ENCODE results near the gene ERI3. TPM values are rescaled to one million over a fixed set of nuclear protein-coding genes. Genes with fewer than 3 reads are reported as not detected.
A peak's percentile ranks its signal among the peaks of the same experiment; 100 is the strongest.

Gene ERI3
- total RNA-seq, 2 experiments from 2014 or later: 26.5 to 30.4 TPM

DNA sequence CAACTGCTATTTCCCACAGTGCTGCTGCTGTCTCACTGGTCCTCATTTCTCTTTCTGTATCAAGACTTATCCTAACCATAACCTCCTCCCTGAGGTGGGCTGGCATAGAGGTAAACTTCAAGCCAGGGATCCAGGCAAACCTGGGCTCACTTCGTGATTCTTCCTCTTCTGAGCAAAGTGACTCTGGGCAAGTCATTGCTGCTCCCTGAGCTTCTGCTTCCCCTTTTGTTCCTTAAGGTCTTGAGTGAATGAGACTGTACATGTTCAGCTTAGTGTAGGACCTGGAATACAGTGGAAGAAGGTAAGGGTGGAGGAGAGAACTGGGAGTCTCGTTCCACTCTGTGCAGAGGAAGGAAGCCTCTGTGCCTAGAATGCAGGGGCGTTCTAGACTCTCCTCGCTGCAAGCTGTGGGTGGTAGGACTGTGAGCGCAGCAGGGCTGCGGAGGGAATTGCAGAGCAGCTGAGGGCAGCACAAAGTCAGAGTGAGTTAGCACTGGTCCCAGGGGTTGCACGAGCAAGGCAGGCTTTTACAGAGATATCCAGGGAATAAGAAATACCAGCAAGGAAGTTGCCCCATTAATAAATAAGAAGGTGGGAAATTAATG is 11.4 kb upstream of the ERI3 start:
- ATAC-seq (ENCODE audit: low read depth) (no peak), DNase-seq (no peak)
- H3K4me3 Mint-ChIP-seq: no peak overlapping the region
- no peaks in the 10 kb centered on the region for H3K4me1 Mint-ChIP-seq
- no peaks in the 10 kb centered on the region for H3K9me3 Mint-ChIP-seq
- H3K36me3 Mint-ChIP-seq: no peaks in the 10 kb centered on the region
- POLR2A ChIA-PET: no interaction called here
- no peak overlapping the region for H3K27ac Mint-ChIP-seq
- peaks cover 13% of the 10 kb centered on the region for H3K27me3 Mint-ChIP-seq

DNA sequence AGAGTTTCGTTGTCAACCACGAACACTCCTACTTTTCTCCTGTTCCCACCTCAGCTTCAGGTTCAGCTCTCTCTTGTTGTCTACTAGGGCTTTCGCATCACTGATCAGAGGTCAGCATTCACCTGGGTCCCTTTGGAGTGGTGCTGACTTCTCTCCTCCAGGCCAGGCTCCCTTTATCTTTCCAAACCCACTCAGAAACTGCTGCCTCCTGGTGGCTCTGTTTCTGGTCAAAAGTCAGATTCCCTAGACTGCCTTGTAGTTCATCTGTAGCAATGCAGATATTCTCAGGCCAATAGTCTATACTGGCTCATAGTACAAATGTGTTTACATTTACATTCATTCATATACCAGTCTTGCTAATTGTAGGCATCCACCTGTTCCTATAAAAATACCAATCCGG is 6.4 kb upstream of the ERI3 start:
- no peak overlapping the region for H3K27ac Mint-ChIP-seq
- peaks cover 11% of the 10 kb centered on the region for H3K27me3 Mint-ChIP-seq
- ATAC-seq (ENCODE audit: low read depth) (no peak), DNase-seq (no peak)
- H3K36me3 Mint-ChIP-seq: no peaks in the 10 kb centered on the region
- POLR2A ChIA-PET: no interaction called here
- H3K9me3 Mint-ChIP-seq: no peaks in the 10 kb centered on the region
- H3K4me3 Mint-ChIP-seq: no peak overlapping the region
- no peaks in the 10 kb centered on the region for H3K4me1 Mint-ChIP-seq

DNA sequence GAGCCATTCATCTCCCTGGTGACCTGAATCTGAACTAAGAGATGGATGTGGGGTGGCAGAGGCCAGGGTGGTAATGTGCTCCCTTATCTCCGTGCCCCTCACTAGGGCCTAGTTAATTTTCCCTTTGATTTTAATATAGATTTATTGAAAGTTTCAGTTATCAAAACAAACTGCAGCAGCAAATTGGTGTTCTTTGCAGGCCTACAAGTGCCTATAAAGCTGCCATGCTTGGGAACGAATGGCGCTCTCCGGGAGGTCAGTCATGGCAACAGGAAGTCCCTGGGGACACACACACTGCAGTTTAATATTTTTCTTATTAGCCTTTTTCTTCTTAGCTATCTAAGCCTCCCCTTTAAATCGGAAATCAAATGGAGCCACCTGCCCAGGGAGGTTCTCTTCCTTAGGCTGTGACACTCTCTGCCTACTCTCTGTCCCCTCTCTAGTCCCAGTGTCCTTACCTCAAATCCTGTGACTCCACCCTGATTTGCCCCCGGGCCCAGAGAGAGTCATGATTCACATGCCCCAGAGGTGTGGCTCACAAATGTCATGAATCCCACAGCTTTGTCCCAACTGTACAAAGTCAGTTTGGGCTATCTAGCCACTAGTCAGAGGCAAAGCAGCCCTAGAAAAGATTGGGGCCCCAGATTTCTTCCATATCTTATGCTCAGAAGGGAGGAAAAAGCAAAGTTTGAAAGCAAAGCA is 4.3 kb upstream of the ERI3 start:
- no peak for ATAC-seq (ENCODE audit: low read depth)
- H3K27ac Mint-ChIP-seq: no peak overlapping the region

DNA sequence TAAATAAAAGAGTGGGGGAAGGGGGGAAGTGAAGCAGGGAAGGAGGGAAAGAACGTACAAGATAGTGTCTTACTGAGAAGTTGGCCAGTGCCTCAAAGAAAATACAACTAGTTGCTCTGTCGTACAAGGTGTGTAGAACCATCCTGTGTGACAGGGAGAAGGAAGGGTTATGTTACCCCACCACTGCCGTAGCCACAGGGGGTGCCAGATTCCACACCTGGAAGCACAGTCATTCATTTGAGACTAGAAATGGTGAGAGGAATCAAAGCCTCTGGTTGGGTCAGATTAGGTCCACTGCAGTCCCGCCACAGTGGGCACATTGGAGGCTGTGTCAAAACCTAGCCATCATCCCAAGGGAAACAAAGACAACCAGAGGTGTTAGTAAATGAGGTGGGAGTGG is 2.7 kb upstream of the ERI3 start:
- Mint-ChIP-seq H3K27me3 (peaks cover 2% of the 10 kb centered on the region), H3K36me3 (peaks cover 3% of the 10 kb centered on the region), H3K27ac (no peak overlapping the region), H3K4me3 (no peak overlapping the region), H3K9me3 (no peaks in the 10 kb centered on the region), H3K4me1 (peaks cover 25% of the 10 kb centered on the region)
- DNase-seq: no peak
- POLR2A ChIA-PET: no interaction called here
- ATAC-seq (ENCODE audit: low read depth): no peak

More for the DNA sequence above, 4.3 kb upstream of the ERI3 start:
- DNase-seq: no peak
- POLR2A ChIA-PET: no interaction called here
- Mint-ChIP-seq H3K9me3 (no peaks in the 10 kb centered on the region), H3K4me3 (no peak overlapping the region), H3K4me1 (peaks cover 8% of the 10 kb centered on the region), H3K27me3 (peaks cover 2% of the 10 kb centered on the region), H3K36me3 (peaks cover 3% of the 10 kb centered on the region)

DNA sequence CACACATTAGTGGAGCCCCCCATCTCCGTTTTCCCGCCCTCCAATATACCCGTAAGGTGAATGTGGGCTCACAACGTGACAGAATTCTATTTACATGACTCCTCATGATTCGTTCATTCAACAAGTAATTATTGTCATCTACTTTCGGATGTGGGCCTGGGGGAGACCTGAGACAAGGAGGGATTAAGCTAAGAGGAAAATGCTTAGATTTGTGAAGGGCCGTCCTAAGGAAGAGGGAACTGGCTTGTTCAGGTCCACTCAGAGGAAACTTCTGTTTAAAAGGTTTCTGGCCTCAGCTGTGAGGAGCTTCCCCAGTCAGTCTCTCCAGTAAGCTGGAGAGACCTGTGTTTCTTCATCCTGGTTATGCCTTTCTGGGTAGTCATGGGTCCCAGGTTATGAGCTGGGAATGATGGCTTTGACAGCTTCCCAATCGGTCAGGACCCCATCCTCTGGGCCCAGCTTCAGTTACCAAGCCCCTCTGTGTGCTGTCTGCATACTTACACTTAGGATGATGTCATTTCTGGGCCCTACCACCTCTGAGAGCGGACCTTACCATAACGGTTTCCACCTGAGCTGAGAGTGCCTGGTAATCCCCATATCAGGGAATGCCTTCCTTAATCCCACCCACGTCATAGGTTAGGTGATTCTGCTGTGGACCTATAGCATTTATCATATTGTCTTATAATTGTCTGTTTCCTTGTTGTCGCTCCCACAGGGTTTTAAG is 687 bp upstream of the ERI3 start:
- peak overlapping the region; percentile 95 for H3K4me3 Mint-ChIP-seq
- no peak for DNase-seq
- H3K27me3 Mint-ChIP-seq: no peaks in the 10 kb centered on the region
- POLR2A ChIA-PET: interaction anchor here (1.1 kb wide), 1 partner anchor 276 kb away, joined by 3 read pairs; no protein-coding TSS in a partner anchor
- peak overlapping the region; percentile 92 for H3K27ac Mint-ChIP-seq
- peaks cover 30% of the 10 kb centered on the region for H3K4me1 Mint-ChIP-seq
- peaks cover 3% of the 10 kb centered on the region for H3K36me3 Mint-ChIP-seq
- ATAC-seq (ENCODE audit: low read depth): no peak
- H3K9me3 Mint-ChIP-seq: no peaks in the 10 kb centered on the region

DNA sequence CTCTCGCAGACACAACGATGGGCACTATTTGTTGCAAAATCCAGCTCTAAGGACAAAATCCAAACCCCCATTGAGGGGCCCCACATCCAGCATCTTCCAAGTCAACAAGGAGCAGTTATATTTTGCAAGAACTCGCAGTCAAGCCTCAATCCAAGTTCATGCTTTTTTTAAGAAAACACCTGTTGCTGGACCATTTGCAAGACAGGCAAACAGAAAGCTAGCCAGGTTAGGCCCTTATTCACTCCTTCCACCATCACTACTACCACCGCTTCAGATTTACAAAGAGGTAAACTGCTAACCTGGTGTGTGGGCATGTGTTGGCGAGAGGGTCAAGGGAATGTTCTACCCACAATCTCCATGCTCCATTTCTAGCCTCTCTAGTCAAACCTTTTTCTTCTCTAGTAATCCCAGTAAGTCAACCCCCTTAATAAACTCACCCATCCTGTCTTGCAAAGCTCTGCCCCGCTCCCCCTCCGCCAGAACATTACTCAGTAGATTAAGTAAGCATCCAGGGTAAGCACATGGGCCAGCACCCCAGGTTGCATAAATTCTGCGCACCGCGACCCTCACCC is 703 bp downstream of the ERI3 start:
- peak overlapping the region; percentile 78 for H3K27ac Mint-ChIP-seq
- peaks cover 30% of the 10 kb centered on the region for H3K4me1 Mint-ChIP-seq
- H3K27me3 Mint-ChIP-seq: no peaks in the 10 kb centered on the region
- H3K9me3 Mint-ChIP-seq: no peaks in the 10 kb centered on the region
- H3K4me3 Mint-ChIP-seq: peak overlapping the region; percentile 90
- ATAC-seq (ENCODE audit: low read depth): no peak
- no peak for DNase-seq
- POLR2A ChIA-PET: no interaction called here
- H3K36me3 Mint-ChIP-seq: peaks cover 3% of the 10 kb centered on the region

DNA sequence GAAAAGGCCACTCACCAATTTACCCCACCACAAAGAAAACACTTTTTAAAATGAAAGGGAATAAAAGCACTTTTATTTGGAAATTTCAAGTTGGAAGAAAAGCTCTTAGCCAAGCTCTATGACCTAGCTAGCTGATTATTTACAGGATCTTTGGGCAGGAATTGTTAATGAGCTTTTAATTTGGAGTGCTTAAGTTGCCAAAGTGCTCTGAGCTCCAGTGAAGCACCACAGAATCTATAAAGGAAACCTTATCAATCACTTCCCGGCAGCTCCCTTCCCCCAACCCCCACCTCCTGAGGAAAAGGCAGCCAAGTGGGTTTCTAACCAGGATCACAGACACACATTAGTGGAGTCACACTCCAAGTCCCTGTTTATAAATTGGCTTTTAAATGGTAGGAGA is 1.5 kb downstream of the ERI3 start:
- Mint-ChIP-seq H3K4me3 (peak overlapping the region; percentile 90), H3K27me3 (no peaks in the 10 kb centered on the region), H3K4me1 (peaks cover 30% of the 10 kb centered on the region), H3K9me3 (no peaks in the 10 kb centered on the region), H3K27ac (no peak overlapping the region), H3K36me3 (peaks cover 3% of the 10 kb centered on the region)
- DNase-seq (no peak), ATAC-seq (ENCODE audit: low read depth) (no peak)
- POLR2A ChIA-PET: interaction anchor here (0.7 kb wide), 1 partner anchor 32 kb away, joined by 4 read pairs; no protein-coding TSS in a partner anchor

DNA sequence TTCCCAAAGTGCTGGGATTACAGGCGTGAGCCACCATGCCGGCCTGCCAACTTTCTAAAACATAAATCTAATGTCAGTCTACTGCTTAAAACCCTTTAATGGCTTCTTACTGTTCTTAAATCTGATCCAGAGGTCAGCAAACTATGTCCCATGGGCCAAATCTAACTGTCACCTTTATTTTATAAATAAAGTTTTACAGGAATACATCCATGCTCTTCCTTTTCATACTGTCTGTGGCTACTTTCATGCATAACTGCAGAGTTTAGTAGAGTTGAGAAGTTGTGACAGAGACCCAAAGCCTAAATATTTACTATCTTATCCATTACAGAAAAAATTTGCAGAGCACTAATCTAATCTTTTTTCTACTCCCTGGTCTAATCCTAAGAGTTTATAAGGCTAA is 3.8 kb downstream of the ERI3 start:
- peaks cover 30% of the 10 kb centered on the region for H3K4me1 Mint-ChIP-seq
- ATAC-seq (ENCODE audit: low read depth) (no peak), DNase-seq (no peak)
- H3K9me3 Mint-ChIP-seq: no peaks in the 10 kb centered on the region
- no peak overlapping the region for H3K4me3 Mint-ChIP-seq
- POLR2A ChIA-PET: no interaction called here
- no peak overlapping the region for H3K27ac Mint-ChIP-seq
- H3K27me3 Mint-ChIP-seq: no peaks in the 10 kb centered on the region
- peaks cover 3% of the 10 kb centered on the region for H3K36me3 Mint-ChIP-seq

DNA sequence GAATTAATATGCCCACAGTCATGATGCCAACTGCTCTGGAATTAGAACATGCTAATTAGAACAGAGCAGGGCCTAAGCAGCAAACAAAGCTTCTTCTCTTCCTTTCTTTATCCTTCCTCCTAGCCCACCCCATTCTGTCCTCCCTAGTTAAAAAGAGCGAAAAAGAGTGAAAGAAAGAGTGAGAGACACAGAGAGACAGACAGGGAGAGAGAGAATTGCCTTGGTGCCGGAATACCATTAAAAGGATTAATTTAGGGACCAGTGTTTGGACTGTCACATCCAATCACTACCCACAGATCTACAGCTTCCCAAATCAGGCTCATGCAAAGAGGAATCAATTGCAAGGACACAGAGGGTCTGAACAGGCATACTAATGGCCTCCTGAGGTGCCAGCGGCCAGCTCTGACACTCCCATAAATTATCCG is 7.0 kb downstream of the ERI3 start:
- Mint-ChIP-seq H3K9me3 (no peaks in the 10 kb centered on the region), H3K27ac (no peak overlapping the region)

DNA sequence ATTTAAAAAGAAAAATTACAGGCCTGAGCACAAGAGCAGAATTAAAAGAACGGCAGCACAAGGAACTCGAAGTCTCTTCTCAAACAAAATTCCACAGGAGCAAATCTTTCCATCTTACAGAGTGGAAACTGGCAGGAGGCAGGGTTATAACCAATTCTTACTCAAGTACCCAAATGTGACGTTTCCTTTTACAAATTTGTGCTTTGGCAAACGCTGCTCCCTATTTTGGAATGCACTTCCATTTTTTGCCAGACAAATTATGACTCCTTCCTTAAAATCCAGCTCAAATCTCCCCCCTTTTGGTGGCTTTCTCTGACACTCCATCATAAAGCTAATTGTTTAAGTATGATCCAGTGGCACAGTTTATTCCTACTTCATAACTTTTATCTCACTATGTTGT is 7.8 kb downstream of the ERI3 start:
- Mint-ChIP-seq H3K36me3 (no peaks in the 10 kb centered on the region), H3K27ac (no peak overlapping the region), H3K9me3 (no peaks in the 10 kb centered on the region), H3K4me3 (no peak overlapping the region), H3K4me1 (peaks cover 2% of the 10 kb centered on the region), H3K27me3 (no peaks in the 10 kb centered on the region)
- ATAC-seq (ENCODE audit: low read depth): no peak
- DNase-seq: no peak
- POLR2A ChIA-PET: no interaction called here

More for the DNA sequence above, 7.0 kb downstream of the ERI3 start:
- Mint-ChIP-seq H3K4me3 (no peak overlapping the region), H3K4me1 (peaks cover 8% of the 10 kb centered on the region), H3K27me3 (no peaks in the 10 kb centered on the region), H3K36me3 (no peaks in the 10 kb centered on the region)
- POLR2A ChIA-PET: interaction anchor here (0.8 kb wide), 1 partner anchor 283 kb away, joined by 3 read pairs; no protein-coding TSS in a partner anchor
- DNase-seq: no peak
- ATAC-seq (ENCODE audit: low read depth): no peak

DNA sequence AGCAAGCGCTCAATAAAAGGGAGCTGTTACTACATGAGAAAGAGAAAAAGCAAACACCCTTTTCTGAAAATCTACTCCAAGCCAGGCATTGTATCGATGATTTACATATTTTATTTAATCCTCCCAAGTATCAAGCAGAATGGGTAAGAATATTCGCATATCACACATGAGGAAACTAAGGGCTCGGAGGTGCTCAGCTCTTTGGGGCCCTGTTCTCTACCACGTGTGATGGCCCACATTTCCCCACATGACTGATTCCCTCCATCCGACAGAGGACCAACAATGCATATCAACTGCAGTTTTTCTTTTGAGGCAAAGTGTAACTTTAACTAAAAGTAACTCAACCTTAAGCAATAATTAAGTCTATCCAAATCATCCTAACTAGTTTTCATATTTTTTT is 8.2 kb downstream of the ERI3 start:
- H3K4me3 Mint-ChIP-seq: no peak overlapping the region
- H3K27me3 Mint-ChIP-seq: no peaks in the 10 kb centered on the region
- POLR2A ChIA-PET: no interaction called here
- H3K4me1 Mint-ChIP-seq: no peaks in the 10 kb centered on the region
- no peaks in the 10 kb centered on the region for H3K9me3 Mint-ChIP-seq
- DNase-seq (no peak), ATAC-seq (ENCODE audit: low read depth) (no peak)
- no peak overlapping the region for H3K27ac Mint-ChIP-seq
- no peaks in the 10 kb centered on the region for H3K36me3 Mint-ChIP-seq

DNA sequence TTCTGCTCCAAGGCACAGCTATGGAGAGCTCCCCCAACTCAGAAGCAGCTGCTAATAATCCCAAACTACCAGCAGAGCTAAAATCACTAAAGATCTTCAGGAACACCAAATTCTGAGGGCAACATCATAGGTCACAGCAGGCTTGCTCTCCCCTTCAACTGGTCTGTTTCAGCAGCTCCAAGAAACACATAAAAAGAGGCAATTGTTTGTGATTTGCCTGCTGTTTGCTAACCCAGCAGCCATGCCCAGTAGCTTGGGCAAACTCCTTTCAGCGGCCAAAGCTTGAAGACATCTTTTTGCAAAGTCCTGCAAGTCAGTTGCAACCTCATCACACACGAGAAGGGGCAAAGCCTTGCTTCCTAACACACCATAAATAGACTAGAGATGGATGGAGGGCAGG is 8.9 kb downstream of the ERI3 start:
- H3K4me1 Mint-ChIP-seq: no peaks in the 10 kb centered on the region
- DNase-seq: no peak
- ATAC-seq (ENCODE audit: low read depth): no peak
- H3K27ac Mint-ChIP-seq: no peak overlapping the region
- H3K27me3 Mint-ChIP-seq: no peaks in the 10 kb centered on the region
- H3K4me3 Mint-ChIP-seq: no peak overlapping the region
- no peaks in the 10 kb centered on the region for H3K9me3 Mint-ChIP-seq
- no peaks in the 10 kb centered on the region for H3K36me3 Mint-ChIP-seq
- POLR2A ChIA-PET: interaction anchor here (0.6 kb wide), 2 partner anchors 24 to 963 kb away, joined by 3 read pairs; no protein-coding TSS in a partner anchor

DNA sequence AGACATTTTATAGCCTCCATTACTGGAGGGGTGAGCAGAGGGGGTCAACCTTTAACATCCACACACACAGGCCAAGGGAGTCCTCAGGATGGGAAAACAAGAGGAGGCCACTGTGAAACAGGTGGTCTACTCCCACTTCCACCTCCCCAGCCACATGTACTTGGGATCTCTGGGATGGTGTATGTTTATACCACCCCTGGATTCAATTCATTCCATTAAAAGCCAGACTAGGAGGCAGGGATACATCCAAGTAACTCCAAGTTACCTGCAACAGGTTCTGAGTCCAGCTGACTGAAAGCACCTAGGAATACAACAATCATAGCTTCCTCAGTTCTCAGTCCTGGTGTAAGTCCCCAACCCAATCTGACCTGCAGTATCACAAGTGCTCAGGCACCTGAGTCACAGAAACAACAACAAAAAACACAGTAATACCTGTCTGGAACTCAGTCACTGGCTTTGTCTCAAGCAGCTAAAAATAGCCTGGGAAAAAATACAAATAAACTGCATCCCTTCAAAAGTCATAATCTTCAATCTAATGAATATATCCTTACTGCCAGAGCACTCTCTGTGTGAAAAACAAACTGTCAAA is 9.8 kb downstream of the ERI3 start:
- H3K9me3 Mint-ChIP-seq: no peaks in the 10 kb centered on the region
- DNase-seq (no peak), ATAC-seq (ENCODE audit: low read depth) (no peak)
- no peaks in the 10 kb centered on the region for H3K27me3 Mint-ChIP-seq
- no peak overlapping the region for H3K27ac Mint-ChIP-seq
- H3K4me3 Mint-ChIP-seq: no peak overlapping the region
- POLR2A ChIA-PET: interaction anchor here (0.6 kb wide), 1 partner anchor 964 kb away, joined by 3 read pairs; no protein-coding TSS in a partner anchor
- no peaks in the 10 kb centered on the region for H3K4me1 Mint-ChIP-seq
- H3K36me3 Mint-ChIP-seq: no peaks in the 10 kb centered on the region
